Effector memory CD4-positive, alpha-beta T cell (primary cell): ENCODE data around the gene CPNE6.
"Not testable (repeated sequence)": the region's sequence is repeated elsewhere in the genome, so short reads cannot be mapped to it uniquely, and the experiment has no call there.

ENCODE experiments used
- DNase-seq, 3 donors: peaks; one replicate each; pipeline ENCODE4 v3.0.0-alpha.2; 2020
- H3K27ac ChIP-seq: 2 replicates; pipeline ENCODE4 v1.7.0; 2013; ENCODE audit warnings: mild to moderate bottlenecking, low read length, moderate library complexity; ENCODE audit not compliant: insufficient read depth, poor library complexity, severe bottlenecking
- H3K27me3 ChIP-seq: replicated peaks from 2 replicates; pipeline ENCODE4 v1.7.0; 2013; ENCODE audit warnings: mild to moderate bottlenecking, low read length; ENCODE audit not compliant: insufficient read depth, control insufficient read depth, poor library complexity, severe bottlenecking
- H3K36me3 ChIP-seq: 2 replicates; pipeline ENCODE4 v1.7.0; 2013; ENCODE audit warnings: mild to moderate bottlenecking, low read length, moderate library complexity; ENCODE audit not compliant: control insufficient read depth, insufficient read depth
- H3K4me1 ChIP-seq: 2 replicates; pipeline ENCODE4 v1.7.0; 2013; ENCODE audit warnings: low read length, mild to moderate bottlenecking; ENCODE audit not compliant: control insufficient read depth, insufficient read depth, poor library complexity, severe bottlenecking
- H3K4me3 ChIP-seq: 2 replicates; pipeline ENCODE4 v1.7.0; 2013; ENCODE audit warnings: low read length, low read depth, mild to moderate bottlenecking; ENCODE audit not compliant: insufficient read depth, poor library complexity, severe bottlenecking
- H3K9me3 ChIP-seq: 2 replicates; pipeline ENCODE4 v1.7.0; 2013; ENCODE audit warnings: mild to moderate bottlenecking, low read length, moderate library complexity; ENCODE audit not compliant: control insufficient read depth

Gene CPNE6

DNA sequence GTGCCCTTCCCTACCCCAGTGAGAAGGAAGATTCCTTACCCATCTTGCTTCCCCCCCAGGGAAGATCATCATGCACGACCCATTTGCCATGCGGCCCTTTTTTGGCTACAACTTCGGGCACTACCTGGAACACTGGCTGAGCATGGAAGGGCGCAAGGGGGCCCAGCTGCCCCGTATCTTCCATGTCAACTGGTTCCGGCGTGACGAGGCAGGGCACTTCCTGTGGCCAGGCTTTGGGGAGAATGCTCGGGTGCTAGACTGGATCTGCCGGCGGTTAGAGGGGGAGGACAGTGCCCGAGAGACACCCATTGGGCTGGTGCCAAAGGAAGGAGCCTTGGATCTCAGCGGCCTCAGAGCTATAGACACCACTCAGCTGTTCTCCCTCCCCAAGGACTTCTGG is 32.1 kb downstream of the CPNE6 start:
- Histone ChIP-seq H3K9me3 (no peaks in the 10 kb centered on the region), H3K27ac (no peak overlapping the region), H3K4me1 (no peaks in the 10 kb centered on the region), H3K27me3 (no peaks in the 10 kb centered on the region), H3K4me3 (no peak overlapping the region), H3K36me3 (peaks cover 27% of the 10 kb centered on the region)
- no peak for DNase-seq

DNA sequence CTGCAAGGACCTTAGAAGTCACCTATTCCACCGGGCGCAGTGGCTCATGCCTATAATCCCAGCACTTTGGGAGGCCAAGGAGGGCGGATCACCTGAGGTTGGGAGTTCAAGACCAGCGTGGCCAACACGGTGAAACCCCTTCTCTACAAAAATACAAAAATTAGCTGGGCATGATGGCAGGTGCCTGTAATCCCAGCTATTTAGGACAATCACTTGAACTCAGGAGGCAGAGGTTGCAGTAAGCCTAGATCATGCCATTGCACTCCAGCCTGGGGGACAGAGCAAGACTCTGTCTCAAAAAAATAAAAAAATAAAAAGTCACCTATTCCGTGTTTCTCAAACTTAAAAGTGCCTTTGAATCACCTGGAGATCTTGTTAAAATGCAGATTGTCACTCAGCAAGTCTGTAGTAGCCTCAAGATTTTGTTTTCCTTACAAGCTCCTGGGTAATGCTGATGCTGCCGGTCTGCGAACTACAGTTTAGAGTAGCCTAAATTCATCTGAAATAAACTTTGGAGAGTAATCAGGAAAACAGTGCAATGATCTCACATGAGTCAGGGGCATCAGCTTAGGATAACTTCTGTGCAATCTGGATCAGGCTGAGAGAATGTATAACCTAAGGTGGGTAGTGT is 34.4 kb downstream of the CPNE6 start:
- not testable (repeated sequence) for H3K27ac ChIP-seq, H3K4me3 ChIP-seq, H3K4me1 ChIP-seq, DNase-seq, H3K27me3 ChIP-seq, H3K9me3 ChIP-seq
- peaks cover 12% of the 10 kb centered on the region for H3K36me3 ChIP-seq

DNA sequence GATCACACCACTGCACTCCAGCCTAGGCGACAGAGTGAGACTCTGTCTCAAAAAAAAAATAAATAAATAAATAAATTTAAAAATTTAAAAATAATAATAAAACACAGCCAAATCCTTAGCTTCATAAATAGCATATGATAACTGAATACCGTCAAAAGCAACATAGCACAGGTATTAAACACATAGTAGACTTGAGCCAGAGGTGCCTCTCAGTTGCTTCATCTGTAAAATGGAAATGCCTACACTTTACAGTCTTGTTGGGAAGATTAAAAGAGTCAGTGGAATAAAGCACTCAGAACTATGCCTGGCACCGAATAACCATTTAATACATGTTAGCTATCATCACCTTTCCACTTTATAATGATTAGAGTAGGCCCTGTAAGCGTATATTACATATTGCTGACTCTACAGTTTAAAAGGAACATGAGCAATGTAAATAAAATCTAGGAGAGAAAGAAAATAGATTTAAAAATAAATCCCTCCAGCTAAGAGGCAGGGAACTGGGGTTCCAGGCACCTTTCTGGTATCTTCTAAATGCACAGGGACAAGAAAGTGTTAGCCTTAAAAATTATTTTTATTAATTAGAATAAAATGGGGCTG is 35.4 kb downstream of the CPNE6 start:
- H3K36me3 ChIP-seq = peaks cover 12% of the 10 kb centered on the region

DNA sequence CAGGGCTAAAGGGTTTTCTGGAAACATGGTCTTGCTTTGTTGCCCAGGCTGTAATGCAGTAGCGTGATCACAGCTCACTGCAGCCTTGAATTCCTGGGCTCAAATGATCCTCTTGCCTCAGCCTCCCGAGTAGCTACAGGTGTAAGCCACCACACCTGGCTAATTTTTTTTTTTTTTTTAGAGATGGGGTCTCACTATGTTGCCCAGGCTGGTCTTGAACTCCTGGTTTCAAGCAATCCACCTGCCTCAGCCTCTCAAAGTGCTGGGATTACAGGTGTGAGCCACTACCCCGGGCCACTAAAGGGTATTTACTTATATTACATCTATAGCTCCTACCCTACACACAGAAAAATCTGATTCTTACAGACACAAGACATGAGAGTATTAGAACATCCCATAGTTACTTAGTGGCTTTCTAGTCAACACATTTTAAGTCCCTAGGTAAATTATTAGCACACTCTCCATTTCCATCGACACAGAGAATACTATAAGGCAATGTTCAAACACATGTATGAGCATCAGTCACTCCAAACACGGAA is 37.0 kb downstream of the CPNE6 start:
- DNase-seq = no peak
- no peak overlapping the region for H3K4me3 ChIP-seq
- peaks cover 5% of the 10 kb centered on the region for H3K36me3 ChIP-seq
- H3K4me1 ChIP-seq = peaks cover 8% of the 10 kb centered on the region
- no peaks in the 10 kb centered on the region for H3K27me3 ChIP-seq
- no peaks in the 10 kb centered on the region for H3K9me3 ChIP-seq
- H3K27ac ChIP-seq = peak overlapping the region; percentile 53

More for the DNA sequence above, 35.4 kb downstream of the CPNE6 start:
- peaks cover 8% of the 10 kb centered on the region for H3K4me1 ChIP-seq
- no peaks in the 10 kb centered on the region for H3K9me3 ChIP-seq
- H3K4me3 ChIP-seq = no peak overlapping the region
- no peak for DNase-seq
- no peaks in the 10 kb centered on the region for H3K27me3 ChIP-seq
- H3K27ac ChIP-seq = no peak overlapping the region

DNA sequence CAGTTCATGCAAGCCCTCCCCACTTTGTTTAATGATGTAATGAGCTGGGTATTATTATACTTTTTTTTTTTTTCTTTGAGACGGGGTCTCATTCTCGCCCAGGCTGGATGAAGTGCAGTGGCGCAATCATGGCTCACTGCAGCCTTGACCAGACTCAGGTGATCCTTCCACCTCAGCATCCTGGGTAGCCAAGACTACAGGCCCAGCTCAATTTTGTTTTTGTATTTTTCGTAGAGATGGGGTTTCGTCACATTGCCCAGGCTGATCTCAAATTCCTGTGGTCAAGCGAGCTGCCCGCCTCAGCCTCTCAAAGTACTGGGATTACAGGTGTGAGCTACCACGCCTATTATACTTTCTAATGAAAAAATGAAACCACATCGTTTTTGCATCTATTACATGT is 38.7 kb downstream of the CPNE6 start:
- Histone ChIP-seq H3K4me3 (no peak overlapping the region), H3K36me3 (no peaks in the 10 kb centered on the region), H3K27ac (no peak overlapping the region), H3K27me3 (no peaks in the 10 kb centered on the region), H3K9me3 (no peaks in the 10 kb centered on the region), H3K4me1 (peaks cover 8% of the 10 kb centered on the region)
- DNase-seq = no peak

DNA sequence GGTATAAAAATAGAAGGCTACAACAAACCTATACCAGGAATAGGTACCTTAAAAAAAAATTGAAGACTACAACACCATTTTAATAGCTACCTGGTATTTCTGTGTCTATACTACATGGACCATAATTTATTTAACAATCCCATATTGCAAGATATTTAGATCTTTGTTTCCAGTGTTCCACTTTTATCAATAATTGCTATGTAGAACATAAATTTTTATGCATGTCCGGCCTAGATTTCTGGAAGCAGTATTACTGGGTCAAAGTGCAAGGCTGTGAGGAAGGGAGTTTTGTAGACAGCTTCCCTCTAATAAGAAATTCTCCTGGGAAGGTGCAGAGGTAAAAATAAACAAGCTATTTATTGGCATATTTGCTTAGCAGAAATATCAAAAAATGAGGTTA is 39.2 kb downstream of the CPNE6 start:
- Histone ChIP-seq H3K4me3 (no peak overlapping the region), H3K27ac (no peak overlapping the region)
- DNase-seq = no peak

DNA sequence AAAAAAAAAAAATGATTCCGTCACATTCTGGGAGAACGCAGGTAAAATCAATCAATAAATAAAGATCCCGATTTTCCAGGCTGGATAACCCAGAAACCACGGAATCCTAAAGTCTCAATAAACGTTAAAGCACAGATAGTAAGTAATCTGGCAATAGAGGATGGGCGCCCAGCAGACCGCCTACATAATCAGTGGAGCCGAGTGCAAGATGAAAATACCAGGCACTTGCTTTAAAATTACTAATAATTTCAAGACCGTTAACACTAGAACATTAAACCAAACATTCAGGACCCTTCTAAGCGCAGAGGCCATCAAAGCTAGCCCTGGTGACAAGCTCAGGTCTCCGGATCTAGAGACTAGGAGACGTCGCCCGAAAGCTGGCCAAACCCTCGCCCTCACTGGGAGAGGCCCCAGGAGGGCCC is 42.0 kb downstream of the CPNE6 start:
- Histone ChIP-seq H3K27ac (peak overlapping the region; percentile 98), H3K4me1 (peaks cover 19% of the 10 kb centered on the region), H3K9me3 (no peaks in the 10 kb centered on the region), H3K4me3 (peak overlapping the region; percentile 69), H3K36me3 (peaks cover 8% of the 10 kb centered on the region), H3K27me3 (no peaks in the 10 kb centered on the region)
- no peak for DNase-seq

More for the DNA sequence above, 39.2 kb downstream of the CPNE6 start:
- no peaks in the 10 kb centered on the region for H3K27me3 ChIP-seq
- H3K4me1 ChIP-seq = peaks cover 9% of the 10 kb centered on the region
- H3K9me3 ChIP-seq = no peaks in the 10 kb centered on the region
- H3K36me3 ChIP-seq = no peaks in the 10 kb centered on the region

DNA sequence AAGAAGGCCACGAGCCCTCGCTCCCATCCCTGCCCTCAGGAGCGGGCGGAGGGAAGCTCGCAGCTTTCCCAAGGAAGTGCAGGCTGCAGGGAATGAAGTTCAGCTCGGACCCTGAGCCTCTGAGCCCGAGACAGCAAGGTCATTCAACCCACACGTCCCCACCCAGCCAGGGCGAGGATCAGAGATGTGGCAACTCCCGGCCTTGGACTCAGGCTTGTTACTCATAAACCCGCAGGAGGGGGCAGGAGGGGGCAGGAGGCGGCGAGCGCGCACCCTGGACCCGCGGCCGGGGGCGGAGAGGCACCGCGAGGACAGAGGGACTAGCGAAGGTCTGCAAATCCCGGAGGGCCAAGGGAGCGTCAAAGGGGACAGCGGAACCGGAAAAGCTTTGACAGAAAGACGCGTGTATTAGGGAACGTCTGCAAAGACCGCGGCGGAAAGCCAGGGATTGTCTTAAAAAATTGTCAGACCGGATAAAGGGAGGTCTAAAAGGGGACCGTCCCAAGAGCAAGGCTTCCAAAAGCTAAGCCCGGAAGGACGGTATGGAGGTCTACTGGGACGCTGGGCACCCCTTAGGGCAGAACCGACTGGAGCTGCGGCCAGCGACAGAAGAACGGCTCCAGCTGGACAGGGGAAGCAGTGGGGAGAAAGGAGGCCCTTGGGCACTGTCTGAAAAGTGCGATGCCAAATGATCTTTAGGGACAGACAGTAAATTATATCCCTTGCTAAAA is 42.6 kb downstream of the CPNE6 start:
- DNase-seq = peak; percentile 64 to 79 (median 75)
- H3K4me3 ChIP-seq = peak overlapping the region; percentile 69
- peaks cover 14% of the 10 kb centered on the region for H3K36me3 ChIP-seq
- H3K4me1 ChIP-seq = peaks cover 15% of the 10 kb centered on the region
- no peaks in the 10 kb centered on the region for H3K27me3 ChIP-seq
- H3K27ac ChIP-seq = peak overlapping the region; percentile 98
- H3K9me3 ChIP-seq = no peaks in the 10 kb centered on the region

DNA sequence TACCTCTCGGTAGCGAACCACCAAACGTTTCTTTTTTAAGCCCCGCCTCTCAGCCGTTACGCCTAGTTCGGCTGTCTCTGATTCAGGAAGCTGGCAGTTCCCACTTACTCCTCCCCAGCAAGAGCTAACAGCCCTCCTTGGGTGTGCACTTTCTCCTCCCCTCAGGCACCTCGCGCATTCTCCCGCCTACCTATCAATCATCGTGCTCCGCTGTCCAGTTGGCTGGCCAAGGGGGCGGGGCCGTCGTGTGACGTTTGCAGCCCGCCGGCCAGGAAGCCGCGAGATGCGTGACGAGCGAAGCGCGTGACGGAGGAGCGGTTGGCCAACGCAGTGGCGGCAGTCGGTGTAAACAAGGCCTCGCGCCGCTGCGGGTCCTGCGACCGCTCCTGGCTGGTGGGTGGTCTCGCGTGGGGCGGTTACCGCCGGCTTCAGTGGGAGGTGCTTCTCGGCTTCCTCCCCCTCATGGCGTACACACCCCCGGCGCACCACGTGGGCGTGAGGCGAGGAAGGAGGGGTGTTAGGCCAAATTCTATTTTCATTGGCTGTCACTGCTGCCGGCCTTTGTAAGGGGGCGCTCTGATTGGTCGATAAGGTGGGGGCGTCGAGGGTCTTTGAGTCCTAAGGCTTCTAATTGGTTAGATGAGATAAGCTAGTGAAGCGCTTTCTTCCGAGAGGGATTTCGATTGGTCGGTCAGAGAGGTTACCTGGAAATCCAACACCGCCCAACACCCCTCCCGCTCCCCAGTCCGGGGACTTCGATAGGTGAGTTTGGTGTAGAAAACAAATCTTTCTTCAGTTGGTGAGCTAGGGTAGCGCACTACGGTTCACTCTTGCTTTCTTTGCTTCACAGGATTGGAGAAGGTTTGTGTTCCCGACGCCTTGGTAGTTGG is 43.4 kb downstream of the CPNE6 start, which contains the start of the genes DCAF11 and NRL:
Gene DCAF11 (plus strand): TSS at position 246 of the 890 bp plus-strand sequence. CDS start 818 bp downstream, outside the sequence.
Gene NRL (minus strand): TSS at position 418 of the 890 bp plus-strand sequence. CDS start 32,101 bp downstream, outside the sequence.
- Histone ChIP-seq H3K36me3 (peaks cover 22% of the 10 kb centered on the region), H3K27ac (peak within 1 kb of the TSS; percentile 98), H3K4me3 (peak within 1 kb of the TSS; percentile 69), H3K4me1 (peaks cover 12% of the 10 kb centered on the region), H3K27me3 (no peaks in the 10 kb centered on the region), H3K9me3 (no peaks in the 10 kb centered on the region)
- peak; percentile 97 to 98 (median 98) for DNase-seq
